ENCODE data around the gene TADA3.
A peak's percentile ranks its signal among the peaks of the same experiment; 100 is the strongest.

The TADA3 gene

GRCh38 chr3:9754678-9755077 lies 37.6 kb downstream of the TADA3 start:
- Mint-ChIP-seq H3K27me3 (no peaks in the 10 kb centered on the region), H3K9me3 (no peaks in the 10 kb centered on the region), H3K4me3 (no peak overlapping the region), H3K36me3 (ENCODE audit: insufficient read depth) (peaks cover 39% of the 10 kb centered on the region), H3K4me1 (ENCODE audit: low read depth in 2 of 2) (peaks cover 26 to 32% of the 10 kb centered on the region in 2 donors), H3K27ac (peak overlapping the region in 1 of 2 donors; percentile 22)
- DNase-seq (no peak), ATAC-seq (replicated peaks) (no peak)

GRCh38 chr3:9750556-9751411 lies 41.5 kb downstream of the TADA3 start:
- Mint-ChIP-seq H3K9me3 (no peaks in the 10 kb centered on the region), H3K27ac (peak overlapping the region; percentile 70 to 82), H3K4me3 (peak overlapping the region; percentile 78 to 89), H3K36me3 (ENCODE audit: insufficient read depth) (peaks cover 47% of the 10 kb centered on the region), H3K27me3 (no peaks in the 10 kb centered on the region), H3K4me1 (ENCODE audit: low read depth in 2 of 2) (peaks cover 32 to 39% of the 10 kb centered on the region in 2 donors)
- DNase-seq (no peak), ATAC-seq (replicated peaks) (no peak)

- ATAC-seq (replicated peaks) = peak; percentile 96
- Mint-ChIP-seq H3K27ac (peak within 1 kb of the TSS; percentile 70 to 82), H3K27me3 (no peaks in the 10 kb centered on the region), H3K4me1 (ENCODE audit: low read depth in 2 of 2) (peaks cover 31 to 39% of the 10 kb centered on the region in 2 donors), H3K36me3 (ENCODE audit: insufficient read depth) (peaks cover 50% of the 10 kb centered on the region), H3K9me3 (no peaks in the 10 kb centered on the region), H3K4me3 (peak within 1 kb of the TSS; percentile 78 to 89)
- DNase-seq = peak; percentile 92 to 93 (median 92)
Measured at GRCh38 chr3:9749645-9750555, 42.4 kb downstream of the TADA3 start, which contains the start of gene OGG1. TSS of gene OGG1 (plus strand) at chr3:9749952. CDS start at chr3:9750287, 335 bp downstream.

GRCh38 chr3:9749296-9749644 lies 43.0 kb downstream of the TADA3 start:
- H3K4me1 Mint-ChIP-seq (ENCODE audit: low read depth in 2 of 2) = peaks cover 27 to 32% of the 10 kb centered on the region in 2 donors
- H3K36me3 Mint-ChIP-seq (ENCODE audit: insufficient read depth) = peaks cover 45% of the 10 kb centered on the region
- H3K27me3 Mint-ChIP-seq = no peaks in the 10 kb centered on the region
- ATAC-seq (replicated peaks) (no peak), DNase-seq (peak in 1 of 3 experiments; percentile 16)
- peak overlapping the region; percentile 70 to 82 for H3K27ac Mint-ChIP-seq
- H3K4me3 Mint-ChIP-seq = peak overlapping the region; percentile 78 to 89
- H3K9me3 Mint-ChIP-seq = no peaks in the 10 kb centered on the region

- no peak overlapping the region for H3K27ac Mint-ChIP-seq
- no peaks in the 10 kb centered on the region for H3K27me3 Mint-ChIP-seq
- peaks cover 40% of the 10 kb centered on the region for H3K36me3 Mint-ChIP-seq (ENCODE audit: insufficient read depth)
- H3K4me1 Mint-ChIP-seq (ENCODE audit: low read depth in 2 of 2) = peaks cover 27 to 30% of the 10 kb centered on the region in 2 donors
- DNase-seq = no peak
- no peak overlapping the region for H3K4me3 Mint-ChIP-seq
- ATAC-seq (replicated peaks) = no peak
- H3K9me3 Mint-ChIP-seq = no peaks in the 10 kb centered on the region
Measured at GRCh38 chr3:9748031-9748430, 44.2 kb downstream of the TADA3 start.

GRCh38 chr3:9747267-9747666 lies 45.0 kb downstream of the TADA3 start:
- DNase-seq (no peak), ATAC-seq (replicated peaks) (no peak)
- H3K27ac Mint-ChIP-seq = no peak overlapping the region
- H3K27me3 Mint-ChIP-seq = no peaks in the 10 kb centered on the region
- H3K4me3 Mint-ChIP-seq = no peak overlapping the region
- H3K4me1 Mint-ChIP-seq (ENCODE audit: low read depth in 2 of 2) = peaks cover 27 to 30% of the 10 kb centered on the region in 2 donors
- peaks cover 46% of the 10 kb centered on the region for H3K36me3 Mint-ChIP-seq (ENCODE audit: insufficient read depth)
- no peaks in the 10 kb centered on the region for H3K9me3 Mint-ChIP-seq

- no peaks in the 10 kb centered on the region for H3K9me3 Mint-ChIP-seq
- H3K36me3 Mint-ChIP-seq (ENCODE audit: insufficient read depth) = peaks cover 49% of the 10 kb centered on the region
- H3K4me1 Mint-ChIP-seq (ENCODE audit: low read depth in 2 of 2) = peaks cover 19 to 22% of the 10 kb centered on the region in 2 donors
- H3K27ac Mint-ChIP-seq = peak overlapping the region in 1 of 2 donors; percentile 51
- DNase-seq = no peak
- ATAC-seq (replicated peaks) = no peak
- no peaks in the 10 kb centered on the region for H3K27me3 Mint-ChIP-seq
- H3K4me3 Mint-ChIP-seq = no peak overlapping the region
Measured at GRCh38 chr3:9746330-9746729, 45.9 kb downstream of the TADA3 start.

- Mint-ChIP-seq H3K4me1 (ENCODE audit: low read depth in 2 of 2) (peaks cover 11 to 15% of the 10 kb centered on the region in 2 donors), H3K27me3 (no peaks in the 10 kb centered on the region), H3K4me3 (no peak overlapping the region), H3K9me3 (no peaks in the 10 kb centered on the region), H3K36me3 (ENCODE audit: insufficient read depth) (peaks cover 57% of the 10 kb centered on the region), H3K27ac (peak overlapping the region in 1 of 2 donors; percentile 51)
- ATAC-seq (replicated peaks) (no peak), DNase-seq (no peak)
Measured at GRCh38 chr3:9745521-9745920, 46.8 kb downstream of the TADA3 start.

- H3K27ac Mint-ChIP-seq = no peak overlapping the region
- no peaks in the 10 kb centered on the region for H3K9me3 Mint-ChIP-seq
- no peak for DNase-seq
- no peak overlapping the region for H3K4me3 Mint-ChIP-seq
- H3K4me1 Mint-ChIP-seq (ENCODE audit: low read depth in 2 of 2) = peaks cover 7 to 9% of the 10 kb centered on the region in 2 donors
- H3K36me3 Mint-ChIP-seq (ENCODE audit: insufficient read depth) = peaks cover 51% of the 10 kb centered on the region
- H3K27me3 Mint-ChIP-seq = no peaks in the 10 kb centered on the region
- no peak for ATAC-seq (replicated peaks)
Measured at GRCh38 chr3:9744162-9744561, 48.1 kb downstream of the TADA3 start.

GRCh38 chr3:9743548-9743947 lies 48.7 kb downstream of the TADA3 start:
- Mint-ChIP-seq H3K9me3 (no peaks in the 10 kb centered on the region), H3K27me3 (no peaks in the 10 kb centered on the region), H3K4me1 (ENCODE audit: low read depth in 2 of 2) (peaks cover 7 to 8% of the 10 kb centered on the region in 2 donors), H3K4me3 (no peak overlapping the region), H3K27ac (no peak overlapping the region), H3K36me3 (ENCODE audit: insufficient read depth) (peaks cover 49% of the 10 kb centered on the region)
- ATAC-seq (replicated peaks) = no peak
- DNase-seq = no peak

- Mint-ChIP-seq H3K27me3 (no peaks in the 10 kb centered on the region), H3K4me1 (ENCODE audit: low read depth in 2 of 2) (peaks cover 7 to 10% of the 10 kb centered on the region in 2 donors), H3K4me3 (no peak overlapping the region), H3K36me3 (ENCODE audit: insufficient read depth) (peaks cover 51% of the 10 kb centered on the region), H3K9me3 (no peaks in the 10 kb centered on the region), H3K27ac (no peak overlapping the region)
- no peak for ATAC-seq (replicated peaks)
- no peak for DNase-seq
Measured at GRCh38 chr3:9742560-9742959, 49.7 kb downstream of the TADA3 start.

- ATAC-seq (replicated peaks) (no peak), DNase-seq (no peak)
- H3K4me3 Mint-ChIP-seq = no peak overlapping the region
- no peaks in the 10 kb centered on the region for H3K9me3 Mint-ChIP-seq
- peaks cover 61% of the 10 kb centered on the region for H3K36me3 Mint-ChIP-seq (ENCODE audit: insufficient read depth)
- no peaks in the 10 kb centered on the region for H3K27me3 Mint-ChIP-seq
- no peak overlapping the region for H3K27ac Mint-ChIP-seq
- H3K4me1 Mint-ChIP-seq (ENCODE audit: low read depth in 2 of 2) = peaks cover 19 to 22% of the 10 kb centered on the region in 2 donors
Measured at GRCh38 chr3:9739181-9739580, 53.1 kb downstream of the TADA3 start.

- H3K4me1 Mint-ChIP-seq (ENCODE audit: low read depth in 2 of 2) = peaks cover 39 to 40% of the 10 kb centered on the region in 2 donors
- ATAC-seq (replicated peaks) (no peak), DNase-seq (no peak)
- H3K27ac Mint-ChIP-seq = no peak overlapping the region
- H3K9me3 Mint-ChIP-seq = no peaks in the 10 kb centered on the region
- no peaks in the 10 kb centered on the region for H3K27me3 Mint-ChIP-seq
- H3K36me3 Mint-ChIP-seq (ENCODE audit: insufficient read depth) = peaks cover 57% of the 10 kb centered on the region
- H3K4me3 Mint-ChIP-seq = no peak overlapping the region
Measured at GRCh38 chr3:9736831-9737230, 55.4 kb downstream of the TADA3 start.

All from effector memory CD8-positive, alpha-beta T cell (primary cell).